SK-N-SH (cell line): ENCODE data around the gene HS2ST1. TPM values are rescaled to one million over a fixed set of nuclear protein-coding genes. Genes with fewer than 3 reads are reported as not detected.

Source experiments
- CTCF ChIA-PET: fragments of 300-600, 350-600 bp; formaldehyde crosslinking; extraction: SDS; loops from one replicate; lab custom pipeline; 2021; lab: Yijun Ruan, JAX
- POLR2A ChIA-PET: fragments of 350-600 bp; sonication (Branson Sonifier 250); formaldehyde crosslinking; extraction: SDS; loops from one replicate; lab custom pipeline; 2020; ENCODE audit warnings: antibody characterized with exemption, inconsistent platforms; lab: Yijun Ruan, JAX
- DNase-seq: peaks from one replicate; pipeline ENCODE4 v3.0.0; 2012
- H2AFZ ChIP-seq: fragments of 200-600 bp; sonication (generic); 2 replicates; pipeline ENCODE4 v1.8.1; 2016; ENCODE audit warnings: antibody characterized with exemption, mild to moderate bottlenecking, low read depth
- H3F3A ChIP-seq: fragments of 200-600 bp; sonication (generic); replicated peaks from 2 replicates; pipeline ENCODE3; 2016; ENCODE audit warnings: antibody characterized with exemption, mild to moderate bottlenecking; ENCODE audit not compliant: insufficient read depth
- H3K27ac ChIP-seq, 2 experiments: fragments of 200-500 bp in 1 of 2; fragments of 200-600 bp in 1 of 2; sonication (Bioruptor generic) in 1 of 2; sonication (generic), shearing (Covaris generic) in 1 of 2; 2 replicates each; pipeline versions ENCODE4 v1.5.1 to v1.6.1; 2014 to 2016; ENCODE audit warnings: low read depth in 2 of 2, inconsistent platforms in 1 of 2, low read length in 1 of 2, mild to moderate bottlenecking in 1 of 2, mixed read lengths in 1 of 2
- H3K27me3 ChIP-seq: fragments of 200-600 bp; sonication (generic), shearing (Covaris generic); 2 replicates; pipeline ENCODE4 v1.6.1; 2016; ENCODE audit warnings: mixed run types; ENCODE audit not compliant: insufficient read depth
- H3K36me3 ChIP-seq, 2 experiments: fragments of 200-500 bp in 1 of 2; fragments of 200-600 bp in 1 of 2; sonication (Bioruptor generic) in 1 of 2; sonication (generic) in 1 of 2; replicated peaks in 1 of 2; 2 replicates each; pipeline versions ENCODE3 to v1.5.1; 2014 to 2016; ENCODE audit warnings: low read length in 1 of 2, mild to moderate bottlenecking in 1 of 2; ENCODE audit not compliant: insufficient read depth in 2 of 2, control insufficient read depth in 1 of 2
- H3K4me1 ChIP-seq, 2 experiments: fragments of 200-500 bp in 1 of 2; fragments of 200-600 bp in 1 of 2; sonication (Bioruptor generic) in 1 of 2; sonication (generic), shearing (Covaris generic) in 1 of 2; 2 replicates each; pipeline versions ENCODE4 v1.5.1 to v1.6.1; 2014 to 2016; ENCODE audit warnings: low read depth in 1 of 2, low read length in 1 of 2, mixed run types in 1 of 2; ENCODE audit not compliant: insufficient read depth in 2 of 2, control insufficient read depth in 1 of 2
- H3K4me2 ChIP-seq: fragments of 200-600 bp; sonication (generic), shearing (Covaris generic); 2 replicates; pipeline ENCODE4 v1.6.1; 2017; ENCODE audit warnings: mixed run types
- H3K4me3 ChIP-seq, 2 experiments: fragments of 200-500 bp in 1 of 2; fragments of 200-600 bp in 1 of 2; sonication (Bioruptor generic) in 1 of 2; sonication (generic), shearing (Covaris generic) in 1 of 2; 2 replicates each; pipeline versions ENCODE4 v1.5.1 to v1.8.1; 2014 to 2016; ENCODE audit warnings: low read depth in 2 of 2, inconsistent platforms in 1 of 2, low read length in 1 of 2, mild to moderate bottlenecking in 1 of 2, mixed read lengths in 1 of 2, moderate library complexity in 1 of 2
- H3K79me2 ChIP-seq: fragments of 200-600 bp; sonication (generic); 2 replicates; pipeline ENCODE4 v1.8.1; 2017; ENCODE audit warnings: mild to moderate bottlenecking; ENCODE audit not compliant: insufficient read depth
- H3K9ac ChIP-seq: fragments of 200-600 bp; sonication (generic); 2 replicates; pipeline ENCODE4 v1.6.1; 2017; ENCODE audit warnings: mixed run types
- H3K9me2 ChIP-seq: fragments of 200-600 bp; sonication (generic); 2 replicates; pipeline ENCODE4 v1.6.1; 2017; ENCODE audit warnings: mixed run types
- H3K9me3 ChIP-seq: fragments of 200-600 bp; sonication (generic); 2 replicates; pipeline ENCODE4 v1.6.1; 2017; ENCODE audit warnings: mixed run types, mild to moderate bottlenecking, moderate library complexity
- H4K20me1 ChIP-seq: fragments of 200-600 bp; sonication (generic); 2 replicates; pipeline ENCODE4 v1.6.1; 2017; ENCODE audit warnings: mild to moderate bottlenecking, mixed run types; ENCODE audit not compliant: insufficient read depth
- CHD2 ChIP-seq: fragments of 150-350 bp; IDR thresholded peaks from 2 replicates; pipeline ENCODE4 v1.6.1; 2018; ENCODE audit warnings: low read length; ENCODE audit not compliant: partially characterized antibody
- ELF1 ChIP-seq: IDR thresholded peaks from 2 replicates; pipeline ENCODE4 v1.4.0; 2012
- EP300 ChIP-seq, 2 experiments: IDR thresholded peaks; 2 replicates each; pipeline versions ENCODE4 v1.4.0 to v1.6.1; 2012; ENCODE audit warnings: borderline replicate concordance in 1 of 2, low read depth in 1 of 2, low read length in 1 of 2
- EZH2phosphoT487 ChIP-seq: fragments of 200-600 bp; sonication (generic); IDR thresholded peaks from 2 replicates; pipeline ENCODE4 v1.6.1; 2017; ENCODE audit warnings: low read depth, mixed run types, mild to moderate bottlenecking, antibody characterized with exemption, moderate library complexity, borderline replicate concordance
- FOSL2 ChIP-seq: IDR thresholded peaks from 2 replicates; pipeline ENCODE4 v1.4.0; 2012; ENCODE audit warnings: low read depth, mild to moderate bottlenecking, moderate library complexity, borderline replicate concordance
- FOXJ3 ChIP-seq: sonication (generic); formaldehyde crosslinking; IDR thresholded peaks from 2 replicates; pipeline ENCODE4 v1.5.1; 2020; ENCODE audit warnings: mild to moderate bottlenecking, missing genetic modification reagents
- IRF3 ChIP-seq: fragments of 150-350 bp; IDR thresholded peaks from 2 replicates; pipeline ENCODE4 v1.6.1; 2016; ENCODE audit warnings: mild to moderate bottlenecking, low read depth, low read length
- JUND ChIP-seq: IDR thresholded peaks from 2 replicates; pipeline ENCODE4 v1.4.0; 2012
- MEF2A ChIP-seq: IDR thresholded peaks from 2 replicates; pipeline ENCODE4 v1.4.0; 2012; ENCODE audit warnings: low read depth, borderline replicate concordance
- NRF1 ChIP-seq: IDR thresholded peaks from 2 replicates; pipeline ENCODE4 v1.6.1; 2012; ENCODE audit warnings: low read depth, mild to moderate bottlenecking, low read length
- RAD21 ChIP-seq: IDR thresholded peaks from 2 replicates; pipeline ENCODE4 v1.6.1; 2012; ENCODE audit warnings: mild to moderate bottlenecking, low read length
- RCOR1 ChIP-seq: fragments of 150-350 bp; IDR thresholded peaks from 2 replicates; pipeline ENCODE4 v1.6.1; 2017; ENCODE audit warnings: antibody characterized with exemption, low read length
- SIN3A ChIP-seq: IDR thresholded peaks from 2 replicates; pipeline ENCODE4 v1.6.1; 2012; ENCODE audit warnings: low read depth, mild to moderate bottlenecking, low read length, moderate library complexity, borderline replicate concordance
- SMC3 ChIP-seq: IDR thresholded peaks from 2 replicates; pipeline ENCODE4 v1.6.1; 2012; ENCODE audit warnings: low read depth, low read length, improper control_type of control experiment
- TAF1 ChIP-seq: IDR thresholded peaks from 2 replicates; pipeline ENCODE4 v1.6.1; 2012; ENCODE audit warnings: low read depth, mild to moderate bottlenecking, low read length, moderate library complexity, borderline replicate concordance
- TEAD4 ChIP-seq: IDR thresholded peaks from 2 replicates; pipeline ENCODE4 v1.4.0; 2012; ENCODE audit warnings: mild to moderate bottlenecking, borderline replicate concordance; ENCODE audit not compliant: insufficient read depth
- USF1 ChIP-seq: IDR thresholded peaks from 2 replicates; pipeline ENCODE4 v1.4.0; 2012; ENCODE audit warnings: low read depth, borderline replicate concordance
- ZBTB33 ChIP-seq: IDR thresholded peaks from 2 replicates; pipeline ENCODE4 v1.4.0; 2012; ENCODE audit warnings: low read depth, borderline replicate concordance
- WGBS: methylation state at CpG from one replicate; pipeline ENCODE4 v1.1.6; 2017; ENCODE audit warnings: low lambda C conversion rate; 5-methylcytosine and 5-hydroxymethylcytosine counted together
- polyA plus RNA-seq, 3 experiments: library from polyadenylated mRNA; depleted of rRNA; stranded (reverse); fragments of >200 nt; gene quantifications; 2 replicates each; pipeline ENCODE4 v1.2.3, GENCODE V29; 2012

The HS2ST1 gene
- polyA plus RNA-seq, 1 of the 3 experiments (the other 2 are of a cell fraction) = 16.6 TPM

GRCh38 chr1:87000460-87000859 is 86.0 kb downstream of the HS2ST1 start:
- Histone ChIP-seq H4K20me1 (no peaks in the 10 kb centered on the region), H3F3A (no peaks in the 10 kb centered on the region), H3K79me2 (no peaks in the 10 kb centered on the region), H3K9me2 (no peaks in the 10 kb centered on the region), H3K4me1 (peaks cover 2 to 5% of the 10 kb centered on the region in 2 experiments; a peak in 3 of 4 replicates), H3K27me3 (no peaks in the 10 kb centered on the region), H3K4me2 (no peak overlapping the region), H3K36me3 (no peaks in the 10 kb centered on the region), H2AFZ (no peak overlapping the region), H3K9me3 (no peaks in the 10 kb centered on the region), H3K4me3 (no peak overlapping the region), H3K27ac (no peak overlapping the region), H3K9ac (no peak overlapping the region)
- ChIA-PET CTCF (interaction anchor here (0.6 to 1.5 kb wide), 4 partner anchors 57 to 295 kb away, joined by 3 to 4 read pairs (median 3); no protein-coding TSS in a partner anchor), POLR2A (no interaction called here)
- 69% methylated on average over 2 of the region's 2 CpGs for WGBS
- TF ChIP-seq RCOR1 (no peak), SMC3 (no peak), TAF1 (no peak), SIN3A (no peak), EP300 (IDR thresholded peaks at IDR 0.05; ENCODE audit: borderline replicate concordance in 1 of 2, low read depth in 1 of 2, low read length in 1 of 2) (no peak), NRF1 (no peak), JUND (no peak), IRF3 (no peak), USF1 (no peak), CHD2 (no peak), TEAD4 (no peak)
- no peak for DNase-seq

GRCh38 chr1:87004857-87005256 is 90.4 kb downstream of the HS2ST1 start:
- Histone ChIP-seq H2AFZ (no peak overlapping the region), H3K9me3 (no peaks in the 10 kb centered on the region), H3K27me3 (no peaks in the 10 kb centered on the region), H3K4me3 (no peak overlapping the region), H3K27ac (no peak overlapping the region), H3F3A (no peaks in the 10 kb centered on the region), H3K36me3 (no peaks in the 10 kb centered on the region), H3K4me2 (no peak overlapping the region), H4K20me1 (no peaks in the 10 kb centered on the region), H3K4me1 (no peaks in the 10 kb centered on the region), H3K79me2 (no peaks in the 10 kb centered on the region), H3K9ac (no peak overlapping the region), H3K9me2 (no peaks in the 10 kb centered on the region)
- WGBS = 100% methylated on average over 1 of the region's 1 CpG
- TF ChIP-seq FOXJ3 (no peak), FOSL2 (no peak), RAD21 (no peak), JUND (no peak), MEF2A (no peak), ZBTB33 (no peak), EZH2phosphoT487 (no peak), SIN3A (no peak), ELF1 (no peak)
- DNase-seq = no peak
- POLR2A ChIA-PET = no interaction called here
- CTCF ChIA-PET = no interaction called here
